ENCODE measurements around the gene LMNA.

DNA sequence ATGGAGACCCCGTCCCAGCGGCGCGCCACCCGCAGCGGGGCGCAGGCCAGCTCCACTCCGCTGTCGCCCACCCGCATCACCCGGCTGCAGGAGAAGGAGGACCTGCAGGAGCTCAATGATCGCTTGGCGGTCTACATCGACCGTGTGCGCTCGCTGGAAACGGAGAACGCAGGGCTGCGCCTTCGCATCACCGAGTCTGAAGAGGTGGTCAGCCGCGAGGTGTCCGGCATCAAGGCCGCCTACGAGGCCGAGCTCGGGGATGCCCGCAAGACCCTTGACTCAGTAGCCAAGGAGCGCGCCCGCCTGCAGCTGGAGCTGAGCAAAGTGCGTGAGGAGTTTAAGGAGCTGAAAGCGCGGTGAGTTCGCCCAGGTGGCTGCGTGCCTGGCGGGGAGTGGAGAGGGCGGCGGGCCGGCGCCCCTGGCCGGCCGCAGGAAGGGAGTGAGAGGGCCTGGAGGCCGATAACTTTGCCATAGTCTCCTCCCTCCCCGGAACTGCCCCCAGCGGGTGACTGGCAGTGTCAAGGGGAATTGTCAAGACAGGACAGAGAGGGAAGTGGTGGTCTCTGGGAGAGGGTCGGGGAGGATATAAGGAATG is 505 bp downstream of the LMNA start:
- TF ChIP-seq POLR2A (IDR thresholded peaks at IDR 0.05): peak in 1 of 2 donors; percentile 6
- TF ChIP-seq, protein P1, sequence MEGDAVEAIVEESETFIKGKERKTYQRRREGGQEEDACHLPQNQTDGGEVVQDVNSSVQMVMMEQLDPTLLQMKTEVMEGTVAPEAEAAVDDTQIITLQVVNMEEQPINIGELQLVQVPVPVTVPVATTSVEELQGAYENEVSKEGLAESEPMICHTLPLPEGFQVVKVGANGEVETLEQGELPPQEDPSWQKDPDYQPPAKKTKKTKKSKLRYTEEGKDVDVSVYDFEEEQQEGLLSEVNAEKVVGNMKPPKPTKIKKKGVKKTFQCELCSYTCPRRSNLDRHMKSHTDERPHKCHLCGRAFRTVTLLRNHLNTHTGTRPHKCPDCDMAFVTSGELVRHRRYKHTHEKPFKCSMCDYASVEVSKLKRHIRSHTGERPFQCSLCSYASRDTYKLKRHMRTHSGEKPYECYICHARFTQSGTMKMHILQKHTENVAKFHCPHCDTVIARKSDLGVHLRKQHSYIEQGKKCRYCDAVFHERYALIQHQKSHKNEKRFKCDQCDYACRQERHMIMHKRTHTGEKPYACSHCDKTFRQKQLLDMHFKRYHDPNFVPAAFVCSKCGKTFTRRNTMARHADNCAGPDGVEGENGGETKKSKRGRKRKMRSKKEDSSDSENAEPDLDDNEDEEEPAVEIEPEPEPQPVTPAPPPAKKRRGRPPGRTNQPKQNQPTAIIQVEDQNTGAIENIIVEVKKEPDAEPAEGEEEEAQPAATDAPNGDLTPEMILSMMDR (IDR thresholded peaks at IDR 0.05 in 4 of 5, conservative IDR thresholded peaks at IDR 0.05 in 1 of 5): no peak

Data from gastrocnemius medialis (tissue), 4 donors.